ENCODE data around the gene ZNF568. TPM values are rescaled to one million over a fixed set of nuclear protein-coding genes. Genes with fewer than 3 reads are reported as not detected.

Gene ZNF568
- total and polyA plus RNA-seq, 2 donors (not counting 1 experiment from before 2014, with no cell fraction given) = 8.2 to 21.1 TPM

DNA sequence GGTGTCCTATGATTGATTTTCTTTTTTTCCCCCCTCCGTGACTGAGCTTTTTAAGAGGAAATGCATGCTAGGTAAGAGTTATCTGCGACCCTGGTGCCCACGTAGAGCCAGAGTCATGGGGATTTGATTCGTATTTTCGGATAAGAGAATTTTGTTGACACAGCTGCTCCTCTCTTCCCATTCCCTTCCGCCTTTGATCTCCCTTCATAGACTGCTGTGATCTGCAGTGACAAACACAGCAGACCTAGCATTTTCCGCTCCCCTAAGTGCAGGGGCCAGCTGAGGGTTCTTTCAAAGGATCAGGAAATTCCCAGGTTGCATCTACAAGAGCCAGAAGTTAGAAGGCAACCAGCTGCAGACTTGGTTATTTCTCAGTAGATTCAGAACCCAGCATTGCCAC, 70.5 kb downstream of the ZNF568 start:
- H3K9me3 ChIP-seq (ENCODE audit: control extremely low read depth in 1 of 3, control insufficient read depth in 2 of 3, insufficient read depth in 1 of 3, low read length in 2 of 3) = peaks cover 3 to 28% (median 4%) of the 10 kb centered on the region in 3 donors
- POLR2A ChIA-PET = no interaction called here
- WGBS (ENCODE audit: insufficient coverage) = 87% methylated on average over 4 of the region's 7 CpGs
- H3K9me3 Mint-ChIP-seq (ENCODE audit: insufficient read depth) = peaks cover 11% of the 10 kb centered on the region
- CTCF ChIA-PET = no interaction called here
- H3K4me1 ChIP-seq (ENCODE audit: control insufficient read depth in 2 of 2, insufficient read depth in 2 of 2, low read length in 2 of 2) = no peaks in the 10 kb centered on the region
- no peak for ATAC-seq (ENCODE audit: low read depth)
- H3K4me3 Mint-ChIP-seq = no peak overlapping the region
- H3K9ac ChIP-seq (ENCODE audit: low read length) = no peak overlapping the region
- H3K27ac Mint-ChIP-seq = no peak overlapping the region
- H3K4me3 ChIP-seq (ENCODE audit: control extremely low read depth in 1 of 5, extremely low read depth in 1 of 5, insufficient read depth in 1 of 5, low read depth in 2 of 5, low read length in 4 of 5) = no peak overlapping the region
- no peaks in the 10 kb centered on the region for H3K27me3 ChIP-seq (replicated peaks in 1 of 4; ENCODE audit: control extremely low read depth in 1 of 4, control insufficient read depth in 3 of 4, insufficient read depth in 4 of 4, low read length in 3 of 4)
- no peak overlapping the region for H2AFZ ChIP-seq (ENCODE audit: insufficient read depth, low read depth, low read length, poor library complexity, severe bottlenecking)
- H3K79me2 ChIP-seq (ENCODE audit: control insufficient read depth, insufficient read depth, low read length) = no peaks in the 10 kb centered on the region
- peaks cover 1 to 9% of the 10 kb centered on the region in 2 experiments for H3K36me3 ChIP-seq (replicated peaks in 1 of 2; ENCODE audit: control extremely low read depth in 1 of 2, control insufficient read depth in 1 of 2, extremely low read depth in 1 of 2, insufficient read depth in 2 of 2, low read length in 1 of 2)
- H3K4me1 Mint-ChIP-seq = no peaks in the 10 kb centered on the region
- TF ChIP-seq EZH2 (IDR thresholded peaks at IDR 0.05; ENCODE audit: borderline replicate concordance, insufficient read depth, low read depth, low read length, poor library complexity, severe bottlenecking) (no peak), CTCF (IDR thresholded peaks at IDR 0.05) (no peak)
- H3K27me3 Mint-ChIP-seq = no peaks in the 10 kb centered on the region
- no peak for DNase-seq
- no peak overlapping the region for H3K4me2 ChIP-seq (replicated peaks; ENCODE audit: low read depth, low read length, poor library complexity, severe bottlenecking)
- intact Hi-C loops (cut with micrococcal nuclease) = no loop called here
- no peak overlapping the region for H3K27ac ChIP-seq (ENCODE audit: low read length in 2 of 2)
- no peaks in the 10 kb centered on the region for H4K20me1 ChIP-seq (ENCODE audit: control insufficient read depth, insufficient read depth, low read length, poor library complexity, severe bottlenecking)

DNA sequence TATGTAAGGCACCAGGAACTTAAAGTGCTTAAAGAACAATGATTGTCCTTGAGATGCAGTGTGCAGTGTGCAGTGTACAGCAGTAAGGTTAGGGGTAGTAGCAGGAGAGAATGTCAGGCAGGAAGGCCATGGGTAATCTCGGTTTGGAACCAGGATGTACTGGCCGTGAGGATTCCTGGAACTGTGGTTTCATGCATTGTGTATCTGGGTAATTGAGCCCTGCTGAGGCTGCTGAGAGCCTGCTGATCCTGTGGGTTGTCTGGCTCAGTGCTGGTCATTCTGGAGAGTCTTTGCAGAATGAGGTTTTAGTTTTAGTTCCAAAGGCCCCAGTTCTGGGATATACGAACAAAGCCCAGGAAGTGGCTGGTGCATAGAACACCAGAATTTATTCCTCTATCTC, 71.0 kb downstream of the ZNF568 start:
- H3K27me3 ChIP-seq (replicated peaks in 1 of 4; ENCODE audit: control extremely low read depth in 1 of 4, control insufficient read depth in 3 of 4, insufficient read depth in 4 of 4, low read length in 3 of 4) = no peaks in the 10 kb centered on the region
- H3K9ac ChIP-seq (ENCODE audit: low read length) = no peak overlapping the region
- H3K79me2 ChIP-seq (ENCODE audit: control insufficient read depth, insufficient read depth, low read length) = no peaks in the 10 kb centered on the region
- H3K9me3 ChIP-seq (ENCODE audit: control extremely low read depth in 1 of 3, control insufficient read depth in 2 of 3, insufficient read depth in 1 of 3, low read length in 2 of 3) = peaks cover 3 to 31% (median 4%) of the 10 kb centered on the region in 3 donors
- no peak overlapping the region for H3K27ac ChIP-seq (ENCODE audit: low read length in 2 of 2)
- H3K4me1 Mint-ChIP-seq = no peaks in the 10 kb centered on the region
- ATAC-seq (ENCODE audit: low read depth) (no peak), DNase-seq (no peak)
- TF ChIP-seq EZH2 (IDR thresholded peaks at IDR 0.05; ENCODE audit: borderline replicate concordance, insufficient read depth, low read depth, low read length, poor library complexity, severe bottlenecking) (no peak), CTCF (IDR thresholded peaks at IDR 0.05) (no peak)
- 88% methylated on average over 2 of the region's 3 CpGs for WGBS (ENCODE audit: insufficient coverage)
- H3K4me2 ChIP-seq (replicated peaks; ENCODE audit: low read depth, low read length, poor library complexity, severe bottlenecking) = no peak overlapping the region
- no peak overlapping the region for H2AFZ ChIP-seq (ENCODE audit: insufficient read depth, low read depth, low read length, poor library complexity, severe bottlenecking)
- H3K27ac Mint-ChIP-seq = no peak overlapping the region
- peaks cover 1 to 11% of the 10 kb centered on the region in 2 experiments for H3K36me3 ChIP-seq (replicated peaks in 1 of 2; ENCODE audit: control extremely low read depth in 1 of 2, control insufficient read depth in 1 of 2, extremely low read depth in 1 of 2, insufficient read depth in 2 of 2, low read length in 1 of 2)
- CTCF ChIA-PET = no interaction called here
- H4K20me1 ChIP-seq (ENCODE audit: control insufficient read depth, insufficient read depth, low read length, poor library complexity, severe bottlenecking) = no peaks in the 10 kb centered on the region
- H3K4me3 ChIP-seq (ENCODE audit: control extremely low read depth in 1 of 5, extremely low read depth in 1 of 5, insufficient read depth in 1 of 5, low read depth in 2 of 5, low read length in 4 of 5) = no peak overlapping the region
- intact Hi-C loops (cut with micrococcal nuclease) = no loop called here
- H3K9me3 Mint-ChIP-seq (ENCODE audit: insufficient read depth) = peaks cover 13% of the 10 kb centered on the region
- no peaks in the 10 kb centered on the region for H3K27me3 Mint-ChIP-seq
- POLR2A ChIA-PET = no interaction called here
- no peak overlapping the region for H3K4me3 Mint-ChIP-seq
- no peaks in the 10 kb centered on the region for H3K4me1 ChIP-seq (ENCODE audit: control insufficient read depth in 2 of 2, insufficient read depth in 2 of 2, low read length in 2 of 2)
